RKO (cell line): ENCODE measurements around the gene MAS1.
"Not testable (repeated sequence)": the region's sequence is repeated elsewhere in the genome, so short reads cannot be mapped to it uniquely, and the experiment has no call there.

Experiments used
- DNase-seq: peaks from one replicate; pipeline ENCODE4 v3.0.0-alpha.2; 2016; ENCODE audit warnings: low spot score

Gene MAS1

GRCh38 chr6:159919011-159919511 lies 28.3 kb downstream of the MAS1 start:
- DNase-seq = no peak

- DNase-seq = no peak
These were observed 29.0 kb downstream of the MAS1 start for GRCh38 chr6:159919800-159920199.

GRCh38 chr6:159924150-159924549 lies 33.4 kb downstream of the MAS1 start:
- DNase-seq = not testable (repeated sequence)

- DNase-seq = no peak
These were observed 35.9 kb downstream of the MAS1 start for GRCh38 chr6:159926542-159927203.

- no peak for DNase-seq
These were observed 39.0 kb downstream of the MAS1 start for GRCh38 chr6:159929819-159930218.

GRCh38 chr6:159931112-159931511 lies 40.3 kb downstream of the MAS1 start:
- no peak for DNase-seq

GRCh38 chr6:159931846-159932245 lies 41.1 kb downstream of the MAS1 start:
- no peak for DNase-seq

GRCh38 chr6:159933077-159933476 lies 42.3 kb downstream of the MAS1 start:
- no peak for DNase-seq

GRCh38 chr6:159934181-159934580 lies 43.4 kb downstream of the MAS1 start:
- no peak for DNase-seq

- no peak for DNase-seq
These were observed 44.3 kb downstream of the MAS1 start for GRCh38 chr6:159935065-159935464.

GRCh38 chr6:159935633-159936032 lies 44.8 kb downstream of the MAS1 start:
- DNase-seq = peak; percentile 16

- DNase-seq = no peak
These were observed 48.8 kb downstream of the MAS1 start for GRCh38 chr6:159939591-159940016.
